ENCODE data around the gene CD1E.
"Not testable (repeated sequence)": the region's sequence is repeated elsewhere in the genome, so short reads cannot be mapped to it uniquely, and the experiment has no call there.

Gene CD1E

DNA sequence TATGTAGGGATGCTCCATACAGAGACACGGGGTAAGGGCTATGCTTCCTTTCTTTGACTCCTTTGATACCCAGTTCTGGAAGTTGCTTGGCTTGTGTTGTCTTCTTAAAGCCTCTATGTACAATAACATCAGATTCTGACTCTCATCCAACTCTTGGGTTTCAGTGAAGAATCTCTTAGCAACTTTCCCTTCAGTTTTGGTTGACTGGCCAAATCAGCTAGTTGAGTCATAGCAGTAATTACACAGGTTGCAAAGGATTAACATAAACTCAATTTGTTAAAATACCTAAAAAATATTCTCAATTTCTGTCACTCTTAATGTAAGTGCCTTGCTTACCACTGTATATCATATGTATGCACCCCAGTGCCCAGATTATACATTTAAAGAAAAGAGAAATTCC is 9.2 kb downstream of the CD1E start:
- no peak for DNase-seq

DNA sequence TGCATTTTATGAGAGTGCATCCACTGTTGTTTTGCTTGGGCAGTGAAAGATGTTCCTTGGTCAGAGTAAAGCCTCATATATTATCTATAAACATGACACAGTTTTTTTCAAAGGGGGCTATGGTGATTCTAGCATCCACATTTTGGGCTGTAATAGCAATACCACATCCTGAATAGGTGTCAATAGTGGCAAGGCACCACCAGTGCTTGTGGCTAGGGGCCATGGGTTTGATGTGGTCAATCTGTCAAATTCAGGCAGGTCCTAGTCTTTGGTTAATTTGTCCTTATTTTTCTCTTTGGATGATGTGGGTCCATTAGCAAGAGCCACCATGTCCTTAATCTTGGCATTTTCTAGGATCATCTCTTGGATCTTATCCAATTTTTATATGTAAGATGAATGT is 13.1 kb downstream of the CD1E start:
- DNase-seq, result no peak

DNA sequence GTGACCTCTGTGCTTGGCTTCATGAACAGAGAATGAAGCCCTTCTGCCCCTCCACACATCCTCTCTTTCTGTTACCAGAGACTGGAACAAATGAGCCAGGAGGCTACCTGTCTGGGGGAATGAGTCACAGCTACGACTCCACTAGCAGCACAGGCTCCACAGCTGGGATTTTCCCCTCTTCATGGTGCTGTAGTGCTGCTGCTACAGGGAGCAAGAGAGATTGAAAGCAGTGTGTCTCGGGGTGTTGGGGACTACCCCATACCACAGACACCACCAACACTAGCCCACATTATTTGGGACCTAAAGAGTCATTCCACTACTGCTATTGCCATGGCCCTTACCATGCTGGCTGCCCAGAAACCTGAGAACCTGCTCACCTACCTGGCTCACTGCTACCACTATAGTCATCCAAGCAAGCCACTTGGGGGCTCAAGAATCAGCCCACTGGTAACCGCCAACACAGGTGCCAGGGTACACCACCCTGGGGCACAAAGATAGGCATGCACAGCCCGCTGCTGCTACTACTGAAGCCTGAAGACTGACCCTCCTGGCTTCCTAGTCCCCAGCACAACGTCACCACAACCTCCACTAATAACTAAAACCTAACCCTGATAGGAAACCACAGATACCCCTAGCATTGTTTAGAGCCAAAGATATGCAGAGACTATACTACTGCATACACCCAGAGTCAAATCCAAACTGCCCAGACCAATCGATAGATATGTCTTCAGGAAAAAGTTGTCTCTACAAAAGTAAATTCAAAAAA is 17.7 kb downstream of the CD1E start:
- DNase-seq, result no peak

DNA sequence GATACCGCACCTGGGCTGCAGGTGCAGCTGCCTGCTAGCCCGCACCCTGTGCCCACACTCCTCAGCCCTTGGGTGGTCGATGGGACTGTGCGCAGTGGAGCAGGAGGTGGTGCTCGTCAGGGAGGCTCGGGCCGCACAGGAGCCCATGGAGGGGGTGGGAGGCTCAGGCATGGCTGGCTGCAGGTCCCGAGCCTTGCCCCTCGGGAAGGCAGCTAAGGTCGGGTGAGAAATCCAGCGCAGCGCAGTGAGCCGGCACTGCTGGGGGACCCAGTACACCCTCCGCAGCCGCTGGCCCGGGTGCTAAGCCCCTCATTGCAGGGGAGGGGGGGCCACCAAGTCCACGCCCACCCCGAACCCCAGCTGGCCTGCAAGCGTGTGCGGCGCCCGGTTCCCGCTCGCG is 20.4 kb downstream of the CD1E start:
- DNase-seq, result not testable (repeated sequence)

DNA sequence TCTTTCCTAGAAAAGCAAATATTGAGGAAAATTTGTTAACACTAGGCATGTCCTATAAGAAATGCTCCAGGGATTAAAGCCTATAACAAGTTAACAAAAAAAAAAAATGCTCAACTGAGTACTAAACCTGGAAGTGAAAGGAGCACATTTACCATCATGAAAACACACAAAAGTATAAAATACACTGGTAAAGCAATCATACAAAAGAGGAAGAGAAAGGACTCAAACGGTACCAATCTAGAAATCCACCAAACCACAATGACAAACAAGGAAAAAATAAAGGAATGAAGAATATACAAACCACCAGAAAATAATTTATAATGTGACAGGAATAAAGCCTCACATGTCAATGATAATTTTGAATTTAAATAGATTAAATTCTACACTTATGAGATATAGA is 21.2 kb downstream of the CD1E start:
- no peak for DNase-seq

DNA sequence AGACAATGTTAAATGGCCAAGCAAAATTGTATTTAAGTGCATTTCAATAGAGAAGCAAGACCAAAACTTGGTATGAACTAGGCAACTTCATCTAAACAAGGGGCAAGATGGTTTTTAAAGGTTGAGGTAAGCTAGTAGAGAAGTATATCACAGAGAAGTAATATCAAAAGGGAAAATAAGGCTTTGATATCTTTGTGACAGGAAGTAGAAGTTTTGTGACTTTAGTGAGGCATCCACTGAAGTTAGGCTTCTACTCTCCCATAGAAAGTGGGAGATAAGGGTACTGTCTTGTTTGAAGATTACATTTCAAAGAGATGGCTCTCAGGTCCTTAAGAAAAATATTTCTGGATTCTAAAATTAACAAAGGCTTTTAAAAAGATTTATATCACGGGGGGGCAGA is 36.6 kb downstream of the CD1E start:
- DNase-seq, result no peak

DNA sequence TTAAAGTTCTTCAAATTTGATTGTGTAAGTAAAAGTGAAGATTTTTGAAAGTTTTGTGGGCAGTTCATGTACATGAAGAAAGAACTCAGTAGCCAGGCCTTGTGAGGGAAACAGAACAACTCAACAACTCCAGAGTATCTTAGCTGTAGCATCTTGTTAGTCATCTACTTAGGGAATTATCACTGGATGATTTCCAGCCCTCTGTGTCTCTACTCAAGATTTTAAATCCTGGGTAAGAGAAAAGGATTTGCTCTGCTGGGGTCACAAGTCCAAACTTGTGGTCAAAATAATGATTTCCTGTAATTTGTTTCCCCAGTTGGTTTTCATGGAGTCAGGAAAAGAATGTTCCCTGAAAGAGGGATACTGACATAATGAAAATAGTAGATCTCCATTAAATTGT is 37.4 kb downstream of the CD1E start:
- DNase-seq, result no peak

DNA sequence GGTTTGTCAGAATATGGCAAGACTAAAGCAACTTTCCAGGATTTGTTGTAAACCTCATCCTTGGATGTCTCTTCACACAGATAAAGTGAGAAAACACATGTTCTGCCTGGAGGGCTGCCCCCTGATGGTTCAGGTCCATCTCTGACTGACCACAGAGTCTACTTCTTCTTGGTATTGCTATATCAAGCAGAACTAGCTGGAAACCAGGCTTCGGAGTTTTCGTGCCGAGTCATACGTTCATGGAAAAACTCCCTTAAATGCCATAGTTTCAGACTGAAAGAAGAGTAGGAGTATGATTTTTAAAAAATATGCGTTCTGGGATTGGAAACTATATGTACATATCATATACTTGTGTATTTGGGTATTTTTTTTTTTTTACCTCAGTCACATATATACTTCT is 39.8 kb downstream of the CD1E start:
- no peak for DNase-seq

DNA sequence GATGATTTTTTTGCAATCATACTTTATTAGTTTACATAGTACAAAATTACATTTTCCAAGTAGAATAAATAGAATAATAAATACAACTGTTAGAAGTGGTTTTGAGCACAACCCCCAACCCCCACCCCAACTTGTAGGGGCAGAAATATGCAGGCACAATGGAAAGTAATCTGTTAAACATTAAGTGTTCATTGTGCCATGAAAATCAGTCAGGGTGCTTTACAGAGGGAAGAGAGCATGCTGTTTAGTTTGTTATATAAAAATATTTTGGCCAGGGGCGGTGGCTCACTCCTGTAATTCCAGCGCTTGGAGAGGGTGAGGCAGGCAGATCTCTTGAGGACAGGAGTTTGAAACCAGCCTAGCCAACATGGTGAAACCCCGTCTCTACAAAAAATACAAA is 43.0 kb downstream of the CD1E start:
- no peak for DNase-seq

DNA sequence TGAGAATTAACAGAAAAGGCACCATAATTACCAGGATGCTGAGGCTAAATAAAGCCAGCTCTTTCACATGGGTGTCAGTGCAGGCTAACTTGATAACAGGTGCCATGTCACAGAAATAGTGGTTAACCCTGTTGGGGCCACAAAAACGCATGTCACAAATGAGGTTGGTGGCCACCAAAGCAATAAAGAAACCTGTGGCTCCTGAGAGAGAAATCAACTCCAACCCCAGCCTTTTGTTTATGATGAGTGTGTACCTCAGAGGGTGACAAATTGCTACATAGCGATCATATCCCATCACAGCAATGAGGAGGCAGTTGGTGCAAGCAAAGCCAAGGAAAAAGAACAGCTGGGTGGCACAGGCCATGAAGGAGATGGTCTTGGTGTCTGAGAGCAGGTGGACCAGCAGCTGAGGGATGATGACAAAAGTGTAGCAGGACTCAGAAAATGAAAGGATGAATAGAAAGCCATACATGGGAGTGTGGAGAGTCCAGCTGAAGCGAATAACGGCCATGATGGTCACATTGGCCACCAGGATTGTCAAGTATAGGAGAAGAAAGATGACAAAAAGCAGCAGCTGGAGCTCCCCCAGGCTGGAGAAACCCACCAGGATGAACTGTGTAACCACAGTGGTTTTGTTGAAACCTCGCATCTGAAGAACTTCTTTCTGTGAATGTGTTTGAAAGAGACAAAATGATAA is 45.3 kb downstream of the CD1E start, which contains the start of gene OR10T2:
TSS of gene OR10T2 (minus strand) at position 649 of the 697 bp plus-strand sequence. CDS start at position 649, 0 bp downstream.
- DNase-seq, result no peak

DNA sequence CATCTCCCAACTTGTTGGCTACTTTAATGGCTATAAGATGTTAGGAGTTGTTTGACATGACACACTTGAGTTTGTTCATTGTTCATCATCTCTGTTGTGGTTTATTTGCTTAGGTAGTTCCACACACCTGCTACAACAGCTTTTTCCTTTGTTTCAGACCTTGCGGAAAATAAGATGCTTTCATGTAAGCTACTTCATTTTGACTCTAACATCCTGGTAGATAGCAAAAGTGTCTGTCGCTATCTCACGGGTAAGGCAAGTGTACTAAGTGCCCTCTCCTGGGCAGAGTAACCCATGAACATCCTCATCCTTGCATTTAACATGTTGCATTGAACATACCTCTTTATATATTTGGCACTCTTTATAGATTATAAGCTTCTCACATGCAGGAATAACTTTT is 47.2 kb downstream of the CD1E start:
- no peak for DNase-seq

DNA sequence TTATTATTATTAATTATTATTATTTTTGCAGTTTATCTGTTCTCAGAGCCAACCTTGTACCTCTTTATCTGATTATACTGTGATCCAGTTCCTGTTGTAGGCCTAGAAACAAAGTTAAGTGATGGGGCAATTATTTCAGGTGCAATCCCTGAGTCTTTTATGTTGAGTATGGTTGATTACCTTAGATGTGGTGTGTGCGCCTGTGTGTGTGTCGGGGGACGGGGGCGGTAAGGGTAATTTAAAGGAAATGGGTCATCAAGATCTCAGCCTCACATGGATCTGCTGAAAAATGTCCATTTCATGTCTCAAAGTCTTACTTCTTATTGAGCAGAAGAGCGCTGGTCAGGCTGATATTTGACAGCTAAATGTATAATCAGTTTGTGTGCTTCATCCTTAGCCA is 53.4 kb downstream of the CD1E start:
- DNase-seq, result no peak
